Peyer's patch (tissue), 4 donors: Measurements from ENCODE around the gene HHAT. TPM values are rescaled to one million over a fixed set of nuclear protein-coding genes. Genes with fewer than 3 reads are reported as not detected.

ENCODE experiments used
- DNase-seq, 3 donors: peaks; one replicate each; pipeline ENCODE4 v3.0.0-alpha.2; 2017 to 2019
- H3K27ac ChIP-seq, 4 donors: fragments of 200-600 bp; sonication (generic); one replicate each; pipeline ENCODE4 v1.5.1; 2016 to 2019
- H3K27me3 ChIP-seq, 2 donors: fragments of 200-600 bp; sonication (generic); one replicate each; pipeline ENCODE4 v1.5.1; 2019
- H3K36me3 ChIP-seq, 3 donors: fragments of 200-600 bp; sonication (generic); one replicate each; pipeline ENCODE4 v1.5.1; 2016 to 2019
- H3K4me1 ChIP-seq, 4 donors: fragments of 200-600 bp; sonication (generic); one replicate each; pipeline ENCODE4 v1.5.1; 2016 to 2019
- H3K4me3 ChIP-seq, 4 donors: fragments of 200-600 bp; sonication (generic); 1 replicate in 3 of 4; 2 replicates in 1 of 4; pipeline ENCODE4 v1.5.1; 2016 to 2019; ENCODE audit warnings: mild to moderate bottlenecking in 1 of 4
- H3K9me3 ChIP-seq, 4 donors: fragments of 200-600 bp; sonication (generic); one replicate each; pipeline ENCODE4 v1.5.1; 2016 to 2019; ENCODE audit warnings: mild to moderate bottlenecking in 1 of 4
- POLR2A ChIP-seq, 2 donors: fragments of 450-650 bp; IDR thresholded peaks; one replicate each; pipeline ENCODE4 v1.5.1; 2017; ENCODE audit warnings: antibody characterized with exemption in 2 of 2, mild to moderate bottlenecking in 2 of 2, moderate library complexity in 2 of 2
- total RNA-seq, 4 donors: library from RNA; depleted of rRNA; stranded (reverse); fragments of >200 nt; gene quantifications; one replicate each; pipeline ENCODE4 v1.1.0, GENCODE V29; 2016
- TF ChIP-seq, protein P1 (sequence below), 6 experiments: fragments of 450-650 bp in 4 of 6; fragments of 200-600 bp in 2 of 6; sonication (generic) in 1 of 6; IDR thresholded peaks; one replicate each; pipeline ENCODE4 v1.5.1; 2017 to 2019; ENCODE audit warnings: antibody characterized with exemption in 6 of 6, mild to moderate bottlenecking in 3 of 6, moderate library complexity in 1 of 6

HHAT gene
- total RNA-seq, 4 donors from 2014 or later: 2.3 to 16.9 (median 7.3) TPM

DNA sequence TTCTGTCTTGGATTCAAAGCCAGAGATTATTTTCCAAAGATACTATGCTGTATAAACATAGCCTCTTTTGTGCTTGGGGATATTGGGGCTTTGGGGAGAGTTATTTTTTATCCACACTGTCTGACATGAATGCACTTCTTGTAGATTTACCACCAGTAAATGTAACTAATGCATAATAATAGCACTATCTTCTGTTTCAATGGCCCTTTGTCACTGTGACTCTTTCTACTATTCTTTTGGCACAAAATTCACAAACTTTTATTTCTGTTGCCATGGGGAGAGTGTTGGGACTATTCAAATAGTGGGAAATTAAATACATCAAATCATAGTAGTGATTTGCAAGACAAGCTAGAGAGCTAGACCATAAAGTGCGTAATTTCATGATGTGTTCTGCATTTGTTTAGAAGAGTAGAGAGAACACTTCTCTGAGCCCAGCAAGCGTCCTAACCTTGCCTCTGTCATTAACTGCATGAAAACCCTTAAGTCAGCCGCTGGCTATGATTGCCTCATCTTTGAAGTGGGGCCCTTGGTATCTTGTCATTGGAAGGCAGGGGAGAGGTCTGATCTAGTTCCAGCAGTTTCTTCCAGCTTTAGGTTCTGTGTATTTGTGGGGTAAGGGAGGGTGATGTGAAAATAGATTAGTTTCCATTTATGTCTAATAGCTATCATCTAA lies 154.4 kb downstream of the HHAT start:
- H3K27ac ChIP-seq: no peak overlapping the region
- no peak overlapping the region for H3K4me3 ChIP-seq
- DNase-seq: no peak
- H3K36me3 ChIP-seq: no peaks in the 10 kb centered on the region
- TF ChIP-seq POLR2A (IDR thresholded peaks at IDR 0.05): no peak
- TF ChIP-seq, protein P1, sequence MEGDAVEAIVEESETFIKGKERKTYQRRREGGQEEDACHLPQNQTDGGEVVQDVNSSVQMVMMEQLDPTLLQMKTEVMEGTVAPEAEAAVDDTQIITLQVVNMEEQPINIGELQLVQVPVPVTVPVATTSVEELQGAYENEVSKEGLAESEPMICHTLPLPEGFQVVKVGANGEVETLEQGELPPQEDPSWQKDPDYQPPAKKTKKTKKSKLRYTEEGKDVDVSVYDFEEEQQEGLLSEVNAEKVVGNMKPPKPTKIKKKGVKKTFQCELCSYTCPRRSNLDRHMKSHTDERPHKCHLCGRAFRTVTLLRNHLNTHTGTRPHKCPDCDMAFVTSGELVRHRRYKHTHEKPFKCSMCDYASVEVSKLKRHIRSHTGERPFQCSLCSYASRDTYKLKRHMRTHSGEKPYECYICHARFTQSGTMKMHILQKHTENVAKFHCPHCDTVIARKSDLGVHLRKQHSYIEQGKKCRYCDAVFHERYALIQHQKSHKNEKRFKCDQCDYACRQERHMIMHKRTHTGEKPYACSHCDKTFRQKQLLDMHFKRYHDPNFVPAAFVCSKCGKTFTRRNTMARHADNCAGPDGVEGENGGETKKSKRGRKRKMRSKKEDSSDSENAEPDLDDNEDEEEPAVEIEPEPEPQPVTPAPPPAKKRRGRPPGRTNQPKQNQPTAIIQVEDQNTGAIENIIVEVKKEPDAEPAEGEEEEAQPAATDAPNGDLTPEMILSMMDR (IDR thresholded peaks at IDR 0.05): no peak
- no peaks in the 10 kb centered on the region for H3K27me3 ChIP-seq
- no peaks in the 10 kb centered on the region for H3K9me3 ChIP-seq
- H3K4me1 ChIP-seq: no peaks in the 10 kb centered on the region

DNA sequence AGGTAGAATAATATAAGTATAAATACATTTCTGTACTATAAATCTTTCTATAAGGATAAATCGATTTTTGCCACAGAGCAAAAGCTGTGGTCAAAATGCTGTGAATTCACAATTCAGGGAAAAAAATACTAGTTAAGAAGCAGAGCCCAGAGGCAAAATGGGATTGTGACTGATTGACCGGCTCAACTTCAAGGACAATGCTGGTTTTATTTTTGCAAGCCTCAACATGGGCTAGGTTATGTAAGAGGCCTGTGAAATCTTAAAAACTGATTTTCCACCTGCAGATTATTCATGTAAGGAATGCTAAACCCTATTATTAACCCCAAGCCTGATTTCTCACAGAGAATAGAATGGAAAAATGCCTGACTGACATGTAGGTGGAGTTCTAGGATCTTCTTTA lies 155.1 kb downstream of the HHAT start:
- TF ChIP-seq, protein P1 (IDR thresholded peaks at IDR 0.05): no peak
- TF ChIP-seq POLR2A (IDR thresholded peaks at IDR 0.05): no peak
- H3K4me3 ChIP-seq: no peak overlapping the region

DNA sequence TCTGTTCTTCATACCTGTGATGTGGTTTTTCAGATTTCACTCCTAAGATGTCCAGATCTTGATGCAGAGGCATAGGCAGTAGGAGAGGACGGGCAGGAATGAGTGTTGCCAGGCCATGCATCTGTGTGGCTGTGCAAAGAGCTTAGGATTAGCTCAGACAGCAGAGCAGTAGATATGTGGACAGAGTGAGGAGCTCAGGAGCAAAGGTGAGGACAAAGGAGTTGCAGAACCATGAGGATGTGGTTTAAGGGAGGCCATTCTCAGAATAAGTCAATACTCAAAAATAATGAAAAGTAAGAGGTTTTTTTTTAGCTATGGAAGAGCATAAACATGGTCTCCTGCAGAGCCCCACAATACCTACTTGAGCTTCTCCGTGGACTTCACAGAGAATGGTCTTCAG lies 158.3 kb downstream of the HHAT start:
- Histone ChIP-seq H3K36me3 (no peaks in the 10 kb centered on the region), H3K9me3 (no peaks in the 10 kb centered on the region), H3K4me1 (no peaks in the 10 kb centered on the region), H3K27me3 (no peaks in the 10 kb centered on the region), H3K4me3 (no peak overlapping the region), H3K27ac (no peak overlapping the region)
- no peak for DNase-seq
- TF ChIP-seq POLR2A (IDR thresholded peaks at IDR 0.05): no peak
- TF ChIP-seq, protein P1 (IDR thresholded peaks at IDR 0.05): no peak

More for the DNA sequence above, 155.1 kb downstream of the HHAT start:
- no peak overlapping the region for H3K27ac ChIP-seq
- no peak for DNase-seq
- no peaks in the 10 kb centered on the region for H3K27me3 ChIP-seq
- H3K9me3 ChIP-seq: no peaks in the 10 kb centered on the region
- no peaks in the 10 kb centered on the region for H3K36me3 ChIP-seq
- H3K4me1 ChIP-seq: no peaks in the 10 kb centered on the region

DNA sequence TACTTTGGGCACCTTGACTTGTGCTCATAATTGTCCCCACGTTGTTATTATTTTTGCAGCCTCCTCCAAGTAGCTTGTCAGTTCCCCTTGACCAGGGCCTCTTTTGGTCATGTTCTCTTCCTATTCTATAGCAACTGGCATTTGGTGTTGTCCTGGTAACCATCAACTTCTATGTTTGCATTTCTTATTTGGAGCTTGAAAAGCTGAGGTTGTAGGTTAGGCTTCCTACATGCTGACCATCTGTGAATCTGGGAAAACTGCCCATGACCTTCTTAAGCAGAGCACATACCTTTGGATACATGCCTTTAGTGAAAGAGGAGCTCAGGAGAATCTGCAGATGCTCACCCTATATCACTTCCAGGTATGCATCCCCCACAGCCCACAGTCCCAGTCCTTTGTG lies 160.8 kb downstream of the HHAT start:
- DNase-seq: no peak
- H3K27ac ChIP-seq: no peak overlapping the region
- H3K36me3 ChIP-seq: no peaks in the 10 kb centered on the region
- no peaks in the 10 kb centered on the region for H3K9me3 ChIP-seq
- no peaks in the 10 kb centered on the region for H3K4me1 ChIP-seq
- TF ChIP-seq POLR2A (IDR thresholded peaks at IDR 0.05): no peak
- TF ChIP-seq, protein P1 (IDR thresholded peaks at IDR 0.05): no peak
- no peak overlapping the region for H3K4me3 ChIP-seq
- H3K27me3 ChIP-seq: no peaks in the 10 kb centered on the region

DNA sequence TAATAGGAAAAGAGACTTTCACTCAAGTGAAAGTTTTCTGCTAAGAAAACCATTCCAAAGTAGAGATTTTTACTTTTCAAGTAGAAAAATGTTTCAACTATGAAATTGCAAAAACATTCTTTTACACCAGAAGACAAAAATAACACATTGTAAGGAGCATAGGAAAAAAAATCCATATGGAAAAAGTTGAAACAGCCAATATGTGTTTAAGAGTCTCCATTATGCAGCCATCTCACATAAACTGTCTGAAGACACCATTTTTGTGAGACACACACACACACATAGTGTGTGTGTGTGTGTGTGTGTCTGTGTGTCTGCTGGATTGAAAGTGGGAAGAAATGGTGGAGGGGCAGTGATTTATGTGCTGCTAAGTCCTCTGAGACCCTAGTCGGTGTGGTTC lies 162.1 kb downstream of the HHAT start:
- no peak overlapping the region for H3K27ac ChIP-seq
- no peak for TF ChIP-seq POLR2A (IDR thresholded peaks at IDR 0.05)
- TF ChIP-seq, protein P1 (IDR thresholded peaks at IDR 0.05): no peak
- no peaks in the 10 kb centered on the region for H3K4me1 ChIP-seq

More for the DNA sequence above, 162.1 kb downstream of the HHAT start:
- DNase-seq: no peak
- Histone ChIP-seq H3K27me3 (no peaks in the 10 kb centered on the region), H3K4me3 (no peak overlapping the region), H3K36me3 (no peaks in the 10 kb centered on the region), H3K9me3 (no peaks in the 10 kb centered on the region)
